ENCODE measurements around the gene VSIG10L2.
A peak's percentile ranks its signal among the peaks of the same experiment; 100 is the strongest.

Gene VSIG10L2

DNA sequence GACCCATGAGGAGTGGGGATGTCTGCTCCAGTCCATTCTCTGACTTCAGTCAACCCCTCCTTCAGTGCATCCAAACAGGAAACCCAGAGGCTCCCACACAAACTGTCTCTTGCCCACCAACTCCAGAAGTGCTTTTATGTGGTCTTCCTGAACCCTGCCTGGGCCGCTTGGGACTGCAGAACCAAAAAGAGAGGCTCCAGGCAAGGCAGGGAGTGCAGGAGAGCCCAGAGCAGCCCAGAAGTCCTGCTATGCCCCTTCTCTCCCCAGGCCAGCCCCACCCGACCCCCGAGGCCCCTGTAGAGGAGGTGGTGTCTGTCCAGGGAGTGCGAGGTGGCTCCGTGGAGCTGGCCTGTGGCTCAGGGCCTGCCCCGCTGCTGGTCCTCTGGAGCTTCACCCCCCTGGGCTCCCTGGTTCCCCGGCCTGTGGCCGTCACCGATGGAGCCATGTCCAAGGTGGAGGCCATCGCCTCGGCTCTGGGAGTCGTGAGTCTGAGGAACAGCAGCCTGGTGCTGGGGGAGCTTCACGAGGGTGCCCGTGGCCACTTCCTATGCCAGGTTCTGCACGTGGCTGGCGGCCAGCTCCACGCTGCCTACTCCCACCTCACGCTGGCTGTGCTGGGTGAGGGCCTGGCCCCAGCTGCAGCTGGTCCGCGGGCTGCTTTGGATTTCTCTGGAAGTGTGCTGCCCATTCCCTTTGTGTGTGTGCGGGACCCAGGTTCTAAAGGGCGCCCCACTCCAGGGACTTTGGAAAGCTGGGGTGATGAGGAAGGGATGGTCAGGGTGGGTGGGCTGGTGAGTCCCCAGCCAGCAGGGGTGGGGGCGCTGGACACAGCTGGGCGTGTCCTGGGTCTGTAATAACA is 1.8 kb downstream of the VSIG10L2 start:
- no peak for DNase-seq (ENCODE audit: low read depth)

DNA sequence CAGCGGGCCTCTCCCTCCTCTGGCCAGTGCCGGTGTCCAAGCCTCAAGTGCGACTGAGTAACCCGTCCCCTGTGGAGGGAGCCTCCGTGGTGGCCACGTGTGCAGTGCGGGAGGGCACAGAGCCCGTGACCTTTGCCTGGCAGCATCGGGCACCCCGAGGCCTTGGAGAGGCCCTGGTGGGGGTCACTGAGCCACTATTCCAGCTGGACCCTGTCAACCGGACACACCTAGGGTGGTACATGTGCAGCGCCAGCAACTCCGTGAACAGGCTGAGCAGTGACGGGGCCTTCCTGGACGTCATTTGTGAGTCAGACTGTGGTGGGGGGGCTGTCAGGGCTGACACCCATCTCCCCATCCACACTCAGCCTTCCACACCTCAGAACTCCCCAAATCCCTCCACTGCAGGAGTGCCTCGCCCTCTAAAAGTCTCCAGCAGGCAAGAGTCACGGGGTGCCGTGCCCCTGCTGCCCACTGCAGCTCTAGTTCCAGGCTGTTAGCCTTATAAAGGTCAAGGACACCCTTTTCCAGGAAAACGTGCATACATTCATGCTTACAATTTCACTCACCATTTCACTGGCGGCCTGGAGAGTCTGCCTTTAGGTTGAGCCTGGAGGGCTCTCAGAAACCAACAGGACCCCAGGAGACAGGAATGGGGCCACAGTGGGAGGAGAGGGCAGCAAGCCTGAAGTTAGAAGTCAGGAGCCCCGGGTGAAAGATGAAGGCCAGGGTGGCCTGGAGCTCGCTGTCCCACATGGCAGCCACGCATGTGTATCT is 2.6 kb downstream of the VSIG10L2 start:
- no peak for DNase-seq (ENCODE audit: low read depth)

DNA sequence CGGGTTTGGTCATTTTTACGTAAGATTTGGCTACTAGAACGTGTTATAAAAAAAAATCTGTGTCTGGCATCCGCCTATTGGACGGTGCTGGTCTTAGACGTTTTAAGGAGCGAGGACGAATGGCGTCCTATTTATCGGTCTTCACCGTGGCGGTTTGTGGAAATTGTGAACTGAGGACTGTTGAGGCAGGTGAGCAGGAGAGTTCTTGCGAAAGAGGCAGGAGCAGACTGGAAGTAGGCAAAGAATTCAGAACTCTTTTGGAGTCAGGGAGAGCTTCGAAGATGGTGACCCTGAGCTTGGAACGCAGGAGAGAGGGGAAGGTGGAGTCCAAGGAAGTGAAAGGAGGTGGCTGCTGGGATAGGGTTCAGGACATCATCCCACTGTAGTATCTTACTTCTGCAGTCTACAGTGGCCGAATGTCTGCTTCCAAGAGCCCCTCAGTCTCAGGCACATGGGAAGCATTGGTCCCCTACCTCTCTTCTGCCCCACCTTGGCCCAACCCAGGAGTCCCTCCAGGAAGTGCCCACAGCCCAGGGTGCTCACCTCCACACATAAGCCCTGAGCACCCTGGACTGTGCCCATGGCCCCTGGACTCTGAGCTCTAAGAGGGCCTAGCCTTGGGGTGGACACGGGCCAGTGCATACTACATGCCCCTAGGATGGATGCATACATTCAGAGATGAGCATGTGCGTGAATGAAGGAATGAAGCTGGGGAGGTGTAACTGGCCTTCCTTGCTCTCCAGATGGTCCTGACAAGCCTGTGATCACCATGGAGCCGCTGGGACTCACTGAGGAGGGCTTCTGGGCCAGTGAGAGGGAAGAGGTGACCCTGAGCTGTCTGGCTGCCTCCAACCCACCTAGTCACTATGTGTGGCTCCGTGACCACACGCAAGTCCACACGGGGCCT is 3.7 kb downstream of the VSIG10L2 start:
- DNase-seq (ENCODE audit: low read depth) = no peak

DNA sequence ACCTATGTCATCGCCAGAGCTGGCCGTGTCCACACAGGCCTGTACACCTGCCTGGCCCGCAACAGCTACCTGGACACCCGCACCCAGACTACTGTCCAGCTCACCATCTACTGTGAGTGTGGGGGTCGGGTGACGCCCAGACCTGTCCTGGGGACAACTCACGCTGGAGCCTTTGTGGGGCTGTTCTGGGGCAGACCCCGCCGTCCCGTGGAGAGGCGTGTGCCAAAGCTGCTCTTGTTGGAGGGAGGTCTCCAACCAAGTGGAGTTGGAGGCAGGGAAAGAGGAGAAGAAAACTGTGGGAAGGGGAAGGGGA is 4.3 kb downstream of the VSIG10L2 start:
- DNase-seq (ENCODE audit: low read depth) = no peak

DNA sequence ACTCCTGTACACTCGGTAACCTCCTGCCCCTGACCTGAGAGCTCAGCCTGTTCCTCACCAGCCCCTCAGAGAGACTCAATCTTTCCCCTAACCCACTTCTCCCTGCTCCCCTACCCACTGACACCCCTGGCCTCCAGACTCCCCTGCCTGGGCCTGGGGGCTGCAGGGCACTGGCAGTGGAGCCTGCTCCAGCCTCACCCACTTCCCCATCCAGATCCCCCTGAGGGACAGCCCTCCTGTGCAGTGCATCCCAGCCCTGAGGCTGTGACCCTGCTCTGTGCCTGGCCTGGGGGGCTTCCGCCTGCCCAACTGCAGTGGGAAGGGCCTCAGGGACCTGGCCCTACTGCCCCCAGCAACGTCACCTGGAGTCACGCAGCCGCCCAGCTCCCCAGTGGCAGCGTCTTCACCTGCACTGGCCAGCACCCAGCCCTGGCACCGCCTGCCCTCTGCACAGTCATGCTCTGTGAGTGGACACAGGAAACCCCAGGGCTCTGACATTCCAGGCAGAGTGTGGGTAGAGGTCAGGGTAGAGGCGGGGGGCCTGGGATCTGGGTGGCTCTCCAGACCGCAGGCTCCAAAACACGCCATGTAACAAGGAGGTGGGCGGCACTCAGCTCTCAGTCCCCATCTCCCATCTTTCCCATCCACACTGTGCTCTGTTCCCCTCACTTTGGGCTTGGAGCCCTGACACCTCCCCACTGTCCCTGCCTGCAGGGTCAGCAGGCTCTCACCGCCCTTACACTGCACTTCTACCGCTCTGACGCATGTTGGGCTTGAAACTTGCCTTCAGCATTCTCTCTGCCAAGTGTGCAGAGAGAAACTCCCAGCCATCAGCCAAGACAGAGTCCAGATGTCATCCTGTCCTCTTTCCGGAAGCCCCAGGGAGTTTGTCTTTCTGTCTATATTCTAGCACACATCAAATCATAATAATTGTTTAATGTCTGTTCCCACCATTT is 5.1 kb downstream of the VSIG10L2 start:
- no peak for DNase-seq (ENCODE audit: low read depth)

DNA sequence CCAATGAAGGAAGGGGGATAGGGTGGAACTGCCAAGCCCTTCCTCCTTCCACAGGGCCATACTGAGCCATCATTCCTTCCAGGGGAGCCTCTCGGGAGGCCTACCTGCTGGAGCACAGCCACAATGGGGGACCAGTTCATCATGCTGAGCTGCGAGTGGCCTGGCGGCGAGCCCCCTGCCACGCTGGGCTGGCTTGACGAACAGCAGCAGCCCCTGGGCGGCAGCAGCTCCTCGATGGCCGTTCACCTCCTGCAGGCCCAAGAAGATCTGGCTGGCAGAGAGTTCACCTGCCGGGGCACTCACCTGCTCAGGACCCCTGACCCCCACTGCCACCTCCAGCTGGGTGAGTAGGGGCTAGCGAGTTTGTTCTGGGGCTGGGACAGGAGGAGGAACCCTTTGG is 5.9 kb downstream of the VSIG10L2 start:
- DNase-seq (ENCODE audit: low read depth) = no peak

DNA sequence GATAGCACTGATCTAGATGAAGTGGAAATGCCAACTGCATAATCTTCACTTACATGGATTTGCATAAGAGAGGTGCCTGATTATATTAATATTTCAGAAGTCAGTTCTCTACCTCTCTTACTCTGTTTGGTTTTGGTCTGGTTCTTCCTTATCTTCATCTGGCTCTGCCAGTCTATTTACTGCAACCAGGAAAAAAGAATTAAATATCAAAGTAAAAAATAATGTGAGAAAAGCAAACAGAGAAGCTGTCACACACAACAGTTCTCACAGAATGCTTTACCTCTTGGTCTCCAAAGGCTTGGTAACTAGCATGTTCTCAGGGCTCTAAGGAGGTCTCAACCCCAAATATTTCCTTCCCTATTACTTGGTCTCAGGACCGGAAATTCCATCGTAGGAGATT is 6.7 kb downstream of the VSIG10L2 start:
- no peak for DNase-seq (ENCODE audit: low read depth)

DNA sequence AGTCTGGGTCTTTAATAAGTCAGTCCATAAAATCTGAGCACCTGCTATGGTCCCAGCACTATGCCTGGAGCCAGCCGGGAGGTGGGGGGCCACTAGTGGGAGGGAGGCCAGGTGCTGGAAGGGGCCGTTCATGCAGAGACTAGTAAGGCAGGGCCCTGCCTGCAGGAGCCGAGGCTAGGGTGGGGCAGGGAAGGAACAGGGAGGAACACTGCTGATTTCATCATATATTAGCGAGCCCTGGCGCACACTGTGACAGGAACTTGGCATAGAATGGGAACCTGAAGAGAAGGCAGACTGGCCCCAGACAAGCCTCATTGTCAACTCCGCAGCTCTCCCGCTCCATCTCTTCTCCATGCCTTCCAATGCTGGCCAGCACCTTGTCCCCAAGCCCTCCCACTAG is 7.1 kb downstream of the VSIG10L2 start:
- no peak for DNase-seq (ENCODE audit: low read depth)

DNA sequence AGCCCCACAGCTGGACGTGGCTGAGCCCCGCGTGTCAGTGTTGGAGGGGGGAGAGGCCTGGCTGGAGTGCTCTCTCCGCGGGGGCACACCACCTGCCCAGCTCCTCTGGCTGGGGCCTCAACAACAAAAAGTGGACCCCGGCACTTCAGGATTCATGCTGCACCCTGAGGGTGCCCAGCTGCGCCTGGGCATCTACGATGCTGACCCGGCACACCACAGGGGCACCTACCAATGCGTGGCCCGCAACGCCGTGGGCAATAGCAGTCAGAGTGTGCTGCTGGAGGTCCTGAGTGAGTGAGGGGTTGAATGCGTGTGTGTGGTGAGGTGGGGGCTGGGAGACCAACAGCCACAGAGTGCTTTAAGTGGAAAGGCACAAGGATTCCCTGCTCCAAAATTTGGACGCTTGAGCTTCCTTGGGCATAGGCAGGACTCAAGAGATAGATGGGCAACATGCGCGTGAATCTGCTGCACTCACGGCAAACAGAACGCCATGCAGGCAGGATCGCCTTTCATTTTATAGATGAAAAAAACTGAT is 7.6 kb downstream of the VSIG10L2 start:
- no peak for DNase-seq (ENCODE audit: low read depth)

DNA sequence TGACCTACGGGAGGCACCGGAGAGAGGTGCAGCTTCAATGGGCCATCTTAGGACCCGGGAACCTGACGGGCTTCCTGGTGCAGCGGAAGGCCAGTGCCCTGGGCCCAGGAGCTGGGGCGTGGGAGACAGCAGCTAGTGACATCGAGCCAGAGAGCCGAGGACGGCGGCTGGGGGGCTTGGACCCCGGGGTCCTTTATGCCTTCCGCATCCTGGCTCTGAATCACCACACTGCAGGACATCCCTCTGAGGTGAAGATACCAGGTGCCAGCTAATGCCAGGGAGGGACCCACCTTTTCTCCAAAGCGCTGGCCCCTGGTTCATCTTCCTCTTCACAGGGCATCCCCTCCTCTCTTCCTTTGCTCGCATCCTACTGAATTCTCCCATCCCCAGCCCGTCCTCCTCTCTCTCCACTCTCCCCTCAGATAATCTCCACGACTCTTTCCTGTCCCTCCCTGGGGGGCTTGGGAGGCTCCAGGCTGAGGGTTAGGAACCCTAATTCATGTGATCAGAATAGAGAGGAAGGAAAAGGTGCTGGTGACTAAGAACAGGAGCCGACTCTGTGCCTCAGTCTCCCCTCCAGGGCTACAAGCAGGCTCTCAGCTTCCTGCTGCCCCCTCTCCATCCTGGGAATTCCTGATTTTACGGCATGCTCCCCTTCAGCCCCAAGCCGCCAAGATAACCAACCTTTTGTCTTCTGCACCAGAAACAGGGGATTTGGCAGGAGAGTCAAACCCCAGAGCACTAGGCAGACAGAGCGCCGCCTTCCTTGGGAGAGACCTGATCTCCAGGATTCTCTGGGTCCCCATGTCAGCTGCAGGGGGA is 8.5 kb downstream of the VSIG10L2 start:
- DNase-seq (ENCODE audit: low read depth) = no peak

DNA sequence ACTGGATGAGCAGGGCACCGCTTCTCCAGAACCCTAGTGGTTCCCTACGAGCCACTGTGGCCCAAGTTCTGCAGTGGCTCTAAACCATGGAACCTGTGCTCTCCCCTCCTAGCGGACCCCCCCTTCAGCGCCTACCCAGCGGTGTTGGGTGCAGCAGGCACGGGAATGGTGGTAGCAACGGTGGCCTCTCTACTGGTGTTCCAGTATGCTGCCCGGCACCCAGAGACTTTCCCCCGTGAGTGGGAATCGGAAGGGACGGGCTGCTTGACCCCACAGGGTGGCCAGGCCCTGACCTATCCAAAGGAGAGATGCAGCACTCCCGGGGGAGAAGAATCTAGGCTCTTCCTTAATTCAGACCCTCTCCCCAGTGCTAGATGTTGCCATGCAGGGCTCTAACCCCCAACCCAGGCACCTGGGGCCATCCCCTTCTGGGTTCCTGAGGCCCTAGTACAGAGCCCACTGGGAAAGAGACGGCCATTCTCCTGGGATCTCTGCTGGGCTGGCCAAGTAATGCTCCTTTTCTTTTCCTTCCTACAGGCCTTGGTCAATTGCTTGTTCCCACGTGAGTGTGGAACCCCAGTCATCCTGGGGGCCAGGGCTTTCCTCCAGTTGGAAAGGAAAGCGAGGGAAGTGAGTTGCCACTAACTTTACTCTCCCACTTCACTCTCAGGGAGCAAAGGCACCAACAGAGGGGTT is 9.2 kb downstream of the VSIG10L2 start:
- DNase-seq (ENCODE audit: low read depth) = no peak

DNA sequence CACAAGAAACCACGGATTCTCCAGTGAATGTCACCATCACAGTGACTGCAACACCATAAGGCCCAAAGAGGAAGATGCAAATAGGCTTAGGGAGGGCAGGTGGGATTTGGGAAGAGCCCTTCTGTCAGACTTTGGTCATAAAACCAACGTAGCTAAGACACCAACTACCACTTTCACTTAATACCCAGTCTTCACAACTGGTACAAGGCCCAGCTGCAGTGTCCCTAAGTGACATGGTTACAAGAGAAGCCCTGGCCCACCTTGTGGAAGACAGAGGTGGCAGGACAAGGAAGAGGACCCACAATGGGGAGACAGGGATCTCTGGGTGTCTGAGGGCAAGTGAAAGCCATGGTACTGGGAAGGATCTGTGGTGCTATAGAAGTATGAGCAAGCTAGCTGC is 10.0 kb downstream of the VSIG10L2 start:
- no peak for DNase-seq (ENCODE audit: low read depth)

DNA sequence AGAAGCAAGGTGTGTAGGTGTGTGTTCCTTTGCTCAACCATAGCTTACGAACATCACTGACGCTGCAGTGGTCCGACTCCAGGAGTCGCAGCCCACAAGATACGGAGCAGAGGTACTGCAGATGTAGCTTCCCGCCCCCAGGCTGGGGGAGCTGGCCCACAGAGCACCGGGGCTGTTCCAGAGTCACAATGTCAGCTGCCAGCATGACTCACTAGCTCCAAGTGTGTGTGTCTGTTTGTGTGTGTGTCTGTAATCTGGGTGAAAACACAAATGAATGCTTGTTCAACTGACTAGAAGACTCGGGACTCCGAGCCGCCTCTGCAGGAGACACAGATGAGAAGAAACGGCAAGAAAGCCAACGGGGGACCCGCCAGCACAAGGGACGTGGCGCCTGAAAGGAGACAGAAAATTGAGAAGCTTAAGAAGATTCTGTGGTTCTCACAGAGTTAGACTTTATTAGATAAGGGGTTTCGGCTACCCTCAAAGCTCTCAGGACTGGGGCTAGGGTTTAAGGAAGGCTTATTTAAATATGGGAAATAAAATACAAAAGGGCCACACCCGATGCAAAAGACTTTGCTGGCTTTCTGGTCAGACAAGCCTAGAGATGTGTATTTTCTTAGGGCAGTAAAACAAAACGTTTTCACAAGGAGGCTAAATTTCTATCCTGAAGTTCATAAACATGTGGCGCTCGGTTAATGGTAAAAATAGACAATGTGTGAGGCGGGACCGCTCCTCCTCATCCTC is 10.7 kb downstream of the VSIG10L2 start:
- DNase-seq (ENCODE audit: low read depth) = peak; percentile 14

DNA sequence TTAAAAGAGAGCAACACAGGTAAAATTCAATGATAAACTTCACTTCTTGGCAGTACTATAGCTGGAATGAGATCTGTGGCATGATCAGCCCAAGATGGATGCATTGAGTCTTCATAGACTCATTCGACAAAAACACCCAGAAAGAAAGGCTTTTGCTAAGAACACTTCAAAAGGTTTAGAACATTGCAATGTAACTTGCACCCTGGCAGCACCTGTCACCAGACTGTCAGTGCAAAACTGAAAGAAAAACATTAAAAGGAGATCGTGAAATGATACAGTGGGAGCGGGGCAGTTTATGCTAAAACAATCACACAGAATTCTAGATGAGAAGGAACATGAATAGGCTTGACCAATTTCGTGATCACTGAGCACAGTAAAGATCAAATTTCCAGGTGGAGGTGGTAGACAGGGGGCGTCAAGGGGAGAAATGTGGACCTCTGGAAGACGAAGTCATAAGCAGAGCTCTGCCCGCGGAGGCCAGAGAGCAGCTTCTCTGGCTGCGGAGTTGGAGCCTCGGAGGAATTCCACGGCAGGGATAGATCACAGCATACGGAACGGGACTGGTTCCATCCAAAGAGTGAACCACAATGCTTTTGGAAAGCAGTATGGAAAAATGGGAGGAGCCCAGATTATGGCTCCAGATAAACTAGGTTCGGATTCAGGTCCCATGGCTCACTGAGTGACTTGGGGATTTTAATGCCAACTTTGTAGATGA is 11.9 kb downstream of the VSIG10L2 start:
- no peak for DNase-seq (ENCODE audit: low read depth)

DNA sequence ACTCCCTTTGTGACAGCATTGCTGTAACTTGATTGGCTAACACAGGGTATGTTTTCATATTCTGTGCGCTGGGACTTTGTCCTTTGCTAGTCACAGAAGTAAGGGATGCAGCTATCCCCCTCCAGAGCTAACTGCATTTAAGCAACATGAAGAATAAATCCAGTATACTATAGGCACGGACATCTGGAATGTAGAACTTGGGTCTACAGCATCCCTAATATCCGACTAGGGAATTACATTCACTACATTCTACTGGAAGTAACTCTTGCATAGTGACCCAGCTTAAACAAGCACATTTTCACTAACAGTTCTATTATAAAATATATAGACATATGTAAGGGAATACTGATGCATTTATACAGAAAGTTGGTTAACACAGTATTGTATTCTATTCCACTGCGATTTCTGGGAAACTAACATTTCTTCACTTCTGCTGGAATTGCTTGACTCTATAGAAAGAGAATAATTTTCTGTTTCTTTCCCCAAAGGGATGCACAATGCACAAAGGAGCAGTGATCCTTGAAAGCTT is 13.1 kb downstream of the VSIG10L2 start:
- DNase-seq (ENCODE audit: low read depth) = no peak

DNA sequence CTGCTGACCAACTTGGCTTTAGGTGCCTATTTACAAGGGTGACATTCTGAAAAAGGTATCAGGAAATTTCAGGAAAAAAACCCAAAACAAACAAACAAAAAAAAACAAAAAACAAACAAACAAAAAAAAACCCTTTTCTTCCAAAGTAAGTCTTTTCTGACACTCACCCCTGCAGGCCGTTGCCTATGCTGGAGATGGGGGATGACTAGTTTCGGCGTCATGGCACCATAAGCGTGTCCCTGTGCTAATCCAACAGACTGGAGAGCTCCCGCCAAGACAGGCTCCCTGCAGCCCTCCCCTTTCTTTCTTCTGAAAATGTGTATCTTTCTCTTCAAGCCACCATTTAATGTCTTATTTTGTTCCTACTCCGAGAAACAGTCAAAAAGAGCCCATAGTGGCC is 13.7 kb downstream of the VSIG10L2 start:
- no peak for DNase-seq (ENCODE audit: low read depth)

DNA sequence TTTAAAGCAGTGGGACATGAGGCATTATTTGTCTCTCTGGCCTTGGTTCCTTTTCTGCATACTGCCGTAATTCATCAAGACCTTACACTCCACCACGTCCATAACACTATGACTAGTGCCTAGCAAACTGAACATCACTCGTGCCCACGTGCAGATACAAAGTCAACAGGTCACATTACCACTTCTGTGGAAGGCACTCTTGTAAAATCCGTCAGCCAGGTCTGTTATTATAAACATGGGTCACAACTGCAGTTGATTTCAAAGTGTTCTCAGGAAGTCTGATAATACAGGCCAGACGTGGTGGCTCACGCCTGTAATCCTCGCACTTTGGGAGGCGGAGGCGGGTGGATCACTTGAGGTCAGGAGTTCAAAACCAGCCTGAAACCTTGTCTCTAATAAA is 14.1 kb downstream of the VSIG10L2 start:
- no peak for DNase-seq (ENCODE audit: low read depth)

DNA sequence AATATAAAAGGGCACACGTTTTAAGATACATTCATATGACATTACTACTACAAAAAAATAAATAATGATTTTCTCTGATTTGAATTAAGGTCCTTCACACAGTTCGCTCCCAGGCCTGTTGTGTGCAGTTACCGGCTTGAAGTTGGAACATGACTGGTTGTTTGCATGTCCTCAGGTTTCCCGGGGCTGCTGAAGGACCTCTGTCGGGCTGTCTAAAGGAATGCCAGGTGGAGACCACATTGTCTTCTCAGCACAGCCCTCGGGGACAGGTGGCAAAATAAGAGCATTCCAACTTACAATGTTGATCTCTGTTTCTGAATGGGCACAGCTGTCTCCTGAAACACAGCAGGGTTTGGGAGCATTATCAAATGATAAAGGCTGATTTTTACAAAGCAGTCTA is 14.9 kb downstream of the VSIG10L2 start:
- DNase-seq (ENCODE audit: low read depth) = no peak

Measured in iris pigment epithelial cell (primary cell).